HepG2 (cell line): ENCODE results near the gene LCK. TPM values are rescaled to one million over a fixed set of nuclear protein-coding genes. Genes with fewer than 3 reads are reported as not detected.

ENCODE experiments used
- CAMTA2 ChIP-seq: sonication (generic); formaldehyde crosslinking; IDR thresholded peaks from 2 replicates; pipeline ENCODE4 v1.4.0; 2020; ENCODE audit warnings: mild to moderate bottlenecking, missing genetic modification reagents, borderline replicate concordance
- CBX2 ChIP-seq, 2 experiments: fragments of 200-600 bp in 1 of 2; sonication (generic); formaldehyde crosslinking in 1 of 2; IDR thresholded peaks; 2 replicates each; pipeline versions ENCODE4 v1.7.0 to v1.8.1; 2018 to 2022; ENCODE audit warnings: low read depth in 2 of 2, low read length in 1 of 2, mild to moderate bottlenecking in 1 of 2, missing genetic modification reagents in 1 of 2
- FOXK1 ChIP-seq: sonication (generic); formaldehyde crosslinking; IDR thresholded peaks from 2 replicates; pipeline ENCODE4 v1.4.0; 2020; ENCODE audit warnings: low read depth, missing genetic modification reagents, borderline replicate concordance
- GLMP ChIP-seq: sonication (generic); formaldehyde crosslinking; IDR thresholded peaks from 2 replicates; pipeline ENCODE4 v1.9.0; 2021; ENCODE audit warnings: missing genetic modification reagents, mild to moderate bottlenecking, borderline replicate concordance
- NR2C2 ChIP-seq: sonication (generic); formaldehyde crosslinking; IDR thresholded peaks from 2 replicates; pipeline ENCODE4 v1.4.0; 2020; ENCODE audit warnings: missing genetic modification reagents, mild to moderate bottlenecking, moderate library complexity, borderline replicate concordance
- SKIL ChIP-seq: sonication (generic); formaldehyde crosslinking; IDR thresholded peaks from 2 replicates; pipeline ENCODE4 v1.8.0; 2022; ENCODE audit warnings: missing genetic modification reagents, mild to moderate bottlenecking, moderate library complexity, borderline replicate concordance
- SMAD9 ChIP-seq: sonication (generic); formaldehyde crosslinking; IDR thresholded peaks from 2 replicates; pipeline ENCODE4 v1.5.1; 2020; ENCODE audit warnings: mild to moderate bottlenecking, missing genetic modification reagents
- ZC3H13 ChIP-seq: sonication (generic); formaldehyde crosslinking; IDR thresholded peaks from 2 replicates; pipeline ENCODE4 v1.8.1; 2023; ENCODE audit warnings: mild to moderate bottlenecking, missing genetic modification reagents, moderate library complexity
- ZIK1 ChIP-seq: sonication (generic); formaldehyde crosslinking; IDR thresholded peaks from 2 replicates; pipeline ENCODE4 v1.5.0; 2020; ENCODE audit warnings: mild to moderate bottlenecking, low read depth, missing genetic modification reagents, borderline replicate concordance
- ZNF558 ChIP-seq: sonication (generic); formaldehyde crosslinking; IDR thresholded peaks from 2 replicates; pipeline ENCODE4 v1.9.0; 2022; ENCODE audit warnings: mild to moderate bottlenecking, missing genetic modification reagents, borderline replicate concordance
- polyA plus RNA-seq, 8 experiments: library from polyadenylated mRNA; depleted of rRNA in 3 of 8; stranded (reverse) in 7 of 8; unstranded in 1 of 8; fragments of >200 nt; fragmentation: Illumina TruSeq in 4 of 8; extraction: Trizol in 4 of 8; gene quantifications; 2 replicates each; pipeline versions ENCODE4 v1.2.1 to v1.2.3, GENCODE V29; 2011 to 2016; ENCODE audit warnings: low read depth in 4 of 8, missing spikeins in 1 of 8, mixed read lengths in 1 of 8; ENCODE audit not compliant: insufficient read depth in 1 of 8
- total RNA-seq, 5 experiments: library from RNA; depleted of rRNA; stranded (reverse); fragments of >200 nt; fragmentation: Illumina TruSeq; extraction: Trizol; gene quantifications; 2 replicates each; pipeline ENCODE4 v1.2.3, GENCODE V29; 2016; ENCODE audit warnings: low read depth in 1 of 5
- TF ChIP-seq, protein P1 (sequence below): sonication (generic); formaldehyde crosslinking; IDR thresholded peaks from 2 replicates; pipeline ENCODE4 v1.4.0; 2020; ENCODE audit warnings: mild to moderate bottlenecking, missing genetic modification reagents, borderline replicate concordance
- TF ChIP-seq, protein P2 (sequence below): sonication (generic); formaldehyde crosslinking; IDR thresholded peaks from 2 replicates; pipeline ENCODE4 v1.8.0; 2022; ENCODE audit warnings: missing genetic modification reagents, mild to moderate bottlenecking, inconsistent platforms, borderline replicate concordance
- TF ChIP-seq, protein P3 (sequence below): IDR thresholded peaks from 2 replicates; pipeline ENCODE4 v1.6.1; 2018; ENCODE audit warnings: missing genetic modification reagents, mild to moderate bottlenecking, missing compliant biosample characterization

Gene LCK
- total and polyA plus RNA-seq, 2 of the 13 experiments (the other 11 are each of a cell fraction or from before 2014, with no cell fraction given): 0.93 to 1.8 TPM

DNA sequence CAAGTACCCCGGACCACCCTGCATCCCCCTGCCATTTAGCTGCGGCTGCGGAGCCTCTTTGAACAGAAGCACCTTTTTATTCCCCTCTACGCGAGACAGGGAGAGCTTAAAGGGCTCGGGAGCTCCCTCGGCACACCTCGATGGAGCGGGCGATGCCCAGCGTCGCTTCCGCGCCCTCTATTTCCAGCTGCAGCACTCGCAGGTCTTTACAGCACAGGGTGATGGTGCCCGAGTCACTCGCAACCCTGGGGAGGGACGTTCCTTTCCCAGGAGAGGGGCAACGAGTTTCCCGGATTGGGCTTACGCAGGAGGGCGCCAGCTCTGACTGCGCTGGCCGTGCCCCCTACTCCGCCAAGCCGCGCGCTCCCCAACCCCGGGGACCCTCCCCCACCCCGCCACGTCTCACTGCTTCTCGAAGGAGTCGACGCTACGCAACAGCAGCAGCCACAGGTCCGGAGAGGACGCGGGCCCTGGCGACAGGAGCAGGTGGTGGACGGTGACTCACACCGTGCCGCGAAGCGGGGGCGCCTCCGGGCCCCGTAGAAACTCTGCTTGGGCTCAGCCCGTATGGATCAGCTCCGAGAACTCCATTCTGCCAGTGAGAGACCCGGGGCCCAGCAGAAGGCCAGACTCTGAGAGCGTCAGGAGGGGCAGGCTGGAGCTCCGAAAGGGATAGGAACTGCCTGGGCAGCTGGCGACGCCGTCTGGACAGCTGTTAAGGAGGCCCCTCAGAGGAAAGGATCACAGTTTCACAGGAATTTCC is 9.9 kb upstream of the LCK start (continued):
- TF ChIP-seq, protein P1, sequence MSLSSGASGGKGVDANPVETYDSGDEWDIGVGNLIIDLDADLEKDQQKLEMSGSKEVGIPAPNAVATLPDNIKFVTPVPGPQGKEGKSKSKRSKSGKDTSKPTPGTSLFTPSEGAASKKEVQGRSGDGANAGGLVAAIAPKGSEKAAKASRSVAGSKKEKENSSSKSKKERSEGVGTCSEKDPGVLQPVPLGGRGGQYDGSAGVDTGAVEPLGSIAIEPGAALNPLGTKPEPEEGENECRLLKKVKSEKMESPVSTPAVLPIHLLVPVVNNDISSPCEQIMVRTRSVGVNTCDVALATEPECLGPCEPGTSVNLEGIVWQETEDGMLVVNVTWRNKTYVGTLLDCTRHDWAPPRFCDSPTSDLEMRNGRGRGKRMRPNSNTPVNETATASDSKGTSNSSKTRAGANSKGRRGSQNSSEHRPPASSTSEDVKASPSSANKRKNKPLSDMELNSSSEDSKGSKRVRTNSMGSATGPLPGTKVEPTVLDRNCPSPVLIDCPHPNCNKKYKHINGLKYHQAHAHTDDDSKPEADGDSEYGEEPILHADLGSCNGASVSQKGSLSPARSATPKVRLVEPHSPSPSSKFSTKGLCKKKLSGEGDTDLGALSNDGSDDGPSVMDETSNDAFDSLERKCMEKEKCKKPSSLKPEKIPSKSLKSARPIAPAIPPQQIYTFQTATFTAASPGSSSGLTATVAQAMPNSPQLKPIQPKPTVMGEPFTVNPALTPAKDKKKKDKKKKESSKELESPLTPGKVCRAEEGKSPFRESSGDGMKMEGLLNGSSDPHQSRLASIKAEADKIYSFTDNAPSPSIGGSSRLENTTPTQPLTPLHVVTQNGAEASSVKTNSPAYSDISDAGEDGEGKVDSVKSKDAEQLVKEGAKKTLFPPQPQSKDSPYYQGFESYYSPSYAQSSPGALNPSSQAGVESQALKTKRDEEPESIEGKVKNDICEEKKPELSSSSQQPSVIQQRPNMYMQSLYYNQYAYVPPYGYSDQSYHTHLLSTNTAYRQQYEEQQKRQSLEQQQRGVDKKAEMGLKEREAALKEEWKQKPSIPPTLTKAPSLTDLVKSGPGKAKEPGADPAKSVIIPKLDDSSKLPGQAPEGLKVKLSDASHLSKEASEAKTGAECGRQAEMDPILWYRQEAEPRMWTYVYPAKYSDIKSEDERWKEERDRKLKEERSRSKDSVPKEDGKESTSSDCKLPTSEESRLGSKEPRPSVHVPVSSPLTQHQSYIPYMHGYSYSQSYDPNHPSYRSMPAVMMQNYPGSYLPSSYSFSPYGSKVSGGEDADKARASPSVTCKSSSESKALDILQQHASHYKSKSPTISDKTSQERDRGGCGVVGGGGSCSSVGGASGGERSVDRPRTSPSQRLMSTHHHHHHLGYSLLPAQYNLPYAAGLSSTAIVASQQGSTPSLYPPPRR (CRISPR knock-in tag): peak; percentile 65
- TF ChIP-seq CAMTA2 (CRISPR knock-in tag) (no peak), GLMP (CRISPR knock-in tag) (no peak), CBX2 (IDR thresholded peaks at IDR 0.05; ENCODE audit: low read depth, low read length) (no peak), CBX2 (CRISPR knock-in tag; IDR thresholded peaks at IDR 0.05; ENCODE audit: low read depth) (no peak), FOXK1 (CRISPR knock-in tag) (no peak), ZNF558 (CRISPR knock-in tag) (peak; percentile 44; the same call in 1 of the 2 replicates), NR2C2 (CRISPR knock-in tag) (0 out of 2 replicates have a peak, but pooled peaks have one; percentile 33), SMAD9 (CRISPR knock-in tag) (peak; percentile 62; the same call in 1 of the 2 replicates), ZIK1 (CRISPR knock-in tag) (peak; percentile 53; the same call in 1 of the 2 replicates), ZC3H13 (CRISPR knock-in tag) (no peak), SKIL (no peak)
- TF ChIP-seq, protein P2, sequence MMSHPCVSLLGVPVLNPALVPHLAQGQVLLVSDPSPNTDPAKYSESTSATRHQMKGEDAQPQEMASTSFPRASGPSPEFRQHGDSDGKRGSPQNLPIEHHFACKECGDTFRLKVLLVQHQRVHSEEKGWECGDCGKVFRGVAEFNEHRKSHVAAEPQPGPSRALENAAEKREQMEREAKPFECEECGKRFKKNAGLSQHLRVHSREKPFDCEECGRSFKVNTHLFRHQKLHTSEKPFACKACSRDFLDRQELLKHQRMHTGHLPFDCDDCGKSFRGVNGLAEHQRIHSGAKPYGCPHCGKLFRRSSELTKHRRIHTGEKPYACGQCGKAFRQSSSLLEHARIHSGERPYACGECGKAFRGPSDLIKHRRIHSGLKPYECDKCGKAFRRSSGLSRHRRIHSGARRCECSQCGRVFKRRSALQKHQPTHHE (CRISPR knock-in tag): no peak
- TF ChIP-seq, protein P3, sequence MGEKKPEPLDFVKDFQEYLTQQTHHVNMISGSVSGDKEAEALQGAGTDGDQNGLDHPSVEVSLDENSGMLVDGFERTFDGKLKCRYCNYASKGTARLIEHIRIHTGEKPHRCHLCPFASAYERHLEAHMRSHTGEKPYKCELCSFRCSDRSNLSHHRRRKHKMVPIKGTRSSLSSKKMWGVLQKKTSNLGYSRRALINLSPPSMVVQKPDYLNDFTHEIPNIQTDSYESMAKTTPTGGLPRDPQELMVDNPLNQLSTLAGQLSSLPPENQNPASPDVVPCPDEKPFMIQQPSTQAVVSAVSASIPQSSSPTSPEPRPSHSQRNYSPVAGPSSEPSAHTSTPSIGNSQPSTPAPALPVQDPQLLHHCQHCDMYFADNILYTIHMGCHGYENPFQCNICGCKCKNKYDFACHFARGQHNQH (CRISPR knock-in tag): 0 out of 2 replicates have a peak, but pooled peaks have one; percentile 51
